H1 (cell line): ENCODE results near the gene PTPRJ. TPM values are rescaled to one million over a fixed set of nuclear protein-coding genes. Genes with fewer than 3 reads are reported as not detected.
A peak's percentile ranks its signal among the peaks of the same experiment; 100 is the strongest.

Experiments used
- CTCF ChIA-PET: fragments of 300-600 bp; sonication (Branson Sonifier 250); formaldehyde crosslinking; loops from one replicate; lab custom pipeline; 2021; ENCODE audit not compliant: partially characterized antibody; lab: Charles Lee
- POLR2A ChIA-PET: fragments of 300-600 bp; sonication (Branson Sonifier 250); formaldehyde crosslinking; loops from one replicate; lab custom pipeline; 2021; ENCODE audit warnings: inconsistent platforms; ENCODE audit not compliant: partially characterized antibody; lab: Charles Lee
- DNase-seq, 2 experiments: peaks; one replicate each; pipeline versions ENCODE4 v3.0.0 to v3.0.0-alpha.2; 2010 to 2022; ENCODE audit warnings: low spot score in 2 of 2, low read depth in 1 of 2, mixed read lengths in 1 of 2
- FAIRE-seq: peaks from 2 replicates; lab custom pipeline; 2011; peaks lifted over from hg19 to GRCh38; lab: Jason Lieb, UNC
- H2AFZ ChIP-seq: 2 replicates; pipeline ENCODE4 v1.8.1; 2012; ENCODE audit warnings: low read length, inconsistent platforms
- H2AK5ac ChIP-seq: 2 replicates; pipeline ENCODE4 v1.6.1; 2013; ENCODE audit warnings: low read depth, low read length
- H2BK120ac ChIP-seq: replicated peaks from 2 replicates; pipeline ENCODE3; 2013; ENCODE audit warnings: low read depth, low read length, inconsistent platforms
- H2BK12ac ChIP-seq: 2 replicates; pipeline ENCODE4 v1.6.1; 2013; ENCODE audit warnings: low read depth, low read length
- H2BK15ac ChIP-seq: 2 replicates; pipeline ENCODE4 v1.6.1; 2013; ENCODE audit warnings: low read length
- H2BK20ac ChIP-seq: 2 replicates; pipeline ENCODE4 v1.6.1; 2013; ENCODE audit warnings: low read length
- H2BK5ac ChIP-seq: 2 replicates; pipeline ENCODE4 v1.6.1; 2013; ENCODE audit warnings: low read depth, low read length
- H3K14ac ChIP-seq: 2 replicates; pipeline ENCODE4 v1.6.1; 2013; ENCODE audit warnings: inconsistent platforms; ENCODE audit not compliant: insufficient read length
- H3K18ac ChIP-seq: 2 replicates; pipeline ENCODE4 v1.6.1; 2013; ENCODE audit warnings: low read length; ENCODE audit errors: extremely low read depth
- H3K23ac ChIP-seq: 2 replicates; pipeline ENCODE4 v1.6.1; 2013; ENCODE audit warnings: inconsistent platforms; ENCODE audit not compliant: insufficient read length
- H3K23me2 ChIP-seq: 2 replicates; pipeline ENCODE4 v1.6.1; 2013; ENCODE audit warnings: low read depth, low read length
- H3K27ac ChIP-seq: 2 replicates; pipeline ENCODE4 v1.6.1; 2011; ENCODE audit warnings: low read depth, low read length, inconsistent platforms
- H3K27me3 ChIP-seq, 4 experiments: replicated peaks in 1 of 4; 1 replicate in 1 of 4; 2 replicates in 3 of 4; pipeline versions ENCODE4 v1.6.1 to v1.8.1; 2011 to 2013; ENCODE audit warnings: low read length in 3 of 4, mild to moderate bottlenecking in 3 of 4, inconsistent platforms in 2 of 4, mixed read lengths in 2 of 4, moderate library complexity in 1 of 4; ENCODE audit not compliant: control insufficient read depth in 3 of 4, insufficient read depth in 3 of 4; ENCODE audit errors: extremely low read depth in 1 of 4
- H3K36me3 ChIP-seq, 4 experiments: 2 replicates each; pipeline versions ENCODE4 v1.6.1 to v1.8.1; 2011 to 2013; ENCODE audit warnings: mild to moderate bottlenecking in 4 of 4, low read length in 3 of 4, moderate library complexity in 2 of 4, control low read depth in 1 of 4, inconsistent platforms in 1 of 4; ENCODE audit not compliant: insufficient read depth in 4 of 4, control insufficient read depth in 2 of 4
- H3K4ac ChIP-seq: replicated peaks from 2 replicates; pipeline ENCODE3; 2013; ENCODE audit warnings: low read length, low read depth, mixed read lengths, inconsistent platforms; ENCODE audit not compliant: insufficient read length
- H3K4me1 ChIP-seq, 4 experiments: replicated peaks in 1 of 4; 1 replicate in 1 of 4; 2 replicates in 3 of 4; pipeline versions ENCODE4 v1.6.1 to v1.8.1; 2011 to 2013; ENCODE audit warnings: low read length in 3 of 4, inconsistent platforms in 2 of 4, mixed read lengths in 1 of 4; ENCODE audit not compliant: insufficient read depth in 4 of 4, control insufficient read depth in 3 of 4
- H3K4me2 ChIP-seq, 2 experiments: 2 replicates each; pipeline versions ENCODE4 v1.6.1 to v1.8.1; 2011 to 2013; ENCODE audit warnings: low read depth in 2 of 2, low read length in 2 of 2, control low read depth in 1 of 2, inconsistent platforms in 1 of 2, mild to moderate bottlenecking in 1 of 2; ENCODE audit not compliant: insufficient read depth in 1 of 2
- H3K4me3 ChIP-seq, 4 experiments: fragments of 200-600, 300-600 bp in 1 of 4; sonication (generic), shearing (Covaris generic), sonication (Bioruptor Twin) in 1 of 4; 2 replicates each; pipeline versions ENCODE4 v1.5.1 to v1.8.1; 2011 to 2016; ENCODE audit warnings: low read length in 4 of 4, low read depth in 3 of 4, control low read depth in 2 of 4, inconsistent platforms in 2 of 4, mild to moderate bottlenecking in 2 of 4, mixed read lengths in 1 of 4, moderate library complexity in 1 of 4; ENCODE audit not compliant: insufficient read depth in 2 of 4; ENCODE audit errors: extremely low read depth in 1 of 4
- H3K56ac ChIP-seq: replicated peaks from 2 replicates; pipeline ENCODE3; 2013; ENCODE audit warnings: low read depth, mild to moderate bottlenecking, mixed read lengths, low read length, inconsistent platforms; ENCODE audit not compliant: insufficient read length
- H3K79me1 ChIP-seq: 2 replicates; pipeline ENCODE4 v1.6.1; 2013; ENCODE audit warnings: low read depth, low read length, control low read depth
- H3K79me2 ChIP-seq, 2 experiments: 2 replicates each; pipeline versions ENCODE4 v1.6.1 to v1.8.1; 2012 to 2013; ENCODE audit warnings: low read length in 2 of 2, mild to moderate bottlenecking in 2 of 2, inconsistent platforms in 1 of 2; ENCODE audit not compliant: insufficient read depth in 2 of 2, control insufficient read depth in 1 of 2
- H3K9ac ChIP-seq, 4 experiments: replicated peaks in 1 of 4; 1 replicate in 1 of 4; 2 replicates in 3 of 4; pipeline versions ENCODE4 v1.6.1 to v1.8.1; 2011 to 2013; ENCODE audit warnings: low read depth in 3 of 4, low read length in 3 of 4, control low read depth in 2 of 4, mild to moderate bottlenecking in 2 of 4, moderate library complexity in 2 of 4, inconsistent platforms in 1 of 4; ENCODE audit errors: extremely low read depth in 1 of 4
- H3K9me3 ChIP-seq, 2 experiments: 2 replicates each; pipeline versions ENCODE4 v1.6.1 to v1.8.1; 2012 to 2013; ENCODE audit warnings: mild to moderate bottlenecking in 2 of 2, moderate library complexity in 2 of 2, control low read depth in 1 of 2, inconsistent platforms in 1 of 2, low read depth in 1 of 2, low read length in 1 of 2, mixed read lengths in 1 of 2; ENCODE audit not compliant: insufficient read depth in 2 of 2
- H4K20me1 ChIP-seq, 2 experiments: replicated peaks in 1 of 2; 2 replicates each; pipeline versions ENCODE3 to v1.8.1; 2011 to 2013; ENCODE audit warnings: inconsistent platforms in 2 of 2, low read length in 2 of 2, mild to moderate bottlenecking in 1 of 2; ENCODE audit not compliant: insufficient read depth in 2 of 2, control insufficient read depth in 1 of 2
- H4K5ac ChIP-seq: 2 replicates; pipeline ENCODE4 v1.6.1; 2013; ENCODE audit warnings: low read length, low read depth, mixed read lengths, inconsistent platforms; ENCODE audit not compliant: insufficient read length
- H4K8ac ChIP-seq: 2 replicates; pipeline ENCODE4 v1.8.0; 2013; ENCODE audit warnings: mild to moderate bottlenecking, moderate library complexity, low read length, inconsistent platforms; ENCODE audit not compliant: insufficient read depth; ENCODE audit errors: extremely low read depth
- H4K91ac ChIP-seq: replicated peaks from 2 replicates; pipeline ENCODE3; 2013; ENCODE audit warnings: low read length, mixed read lengths, inconsistent platforms; ENCODE audit not compliant: insufficient read length
- CEBPB ChIP-seq: IDR thresholded peaks from 2 replicates; pipeline ENCODE4 v1.6.1; 2012; ENCODE audit warnings: low read depth, low read length
- RFX5 ChIP-seq: IDR thresholded peaks from 2 replicates; pipeline ENCODE4 v1.6.1; 2011; ENCODE audit warnings: low read depth, low read length, improper control_type of control experiment, borderline replicate concordance
- WGBS, 2 experiments: shearing (Covaris generic) in 1 of 2; methylation state at CpG; one replicate each; pipeline versions ENCODE4 v1.1.6 to v1.1.7; 2013 to 2015; ENCODE audit warnings: low lambda C conversion rate in 2 of 2, mixed read lengths in 2 of 2, inconsistent platforms in 1 of 2, low coverage in 1 of 2, missing lambda C conversion rate in 1 of 2; ENCODE audit not compliant: insufficient replicate concordance in 2 of 2, insufficient coverage in 1 of 2, insufficient read length in 1 of 2; ENCODE audit errors: extremely low coverage in 1 of 2, missing lambda C conversion rate in 1 of 2; 5-methylcytosine and 5-hydroxymethylcytosine counted together
- polyA plus RNA-seq, 7 experiments: library from polyadenylated mRNA; depleted of rRNA in 3 of 7; stranded (reverse) in 5 of 7; unstranded in 2 of 7; fragments of >200 nt in 5 of 7; fragments of 200-250 nt in 2 of 7; gene quantifications; 1 replicate in 5 of 7; 2 replicates in 1 of 7; 4 replicates in 1 of 7; pipeline versions ENCODE4 v1.2.1 to v1.2.3, GENCODE V29; 2011 to 2013; ENCODE audit warnings: missing spikeins in 2 of 7, mixed read lengths in 2 of 7
- total RNA-seq: library from RNA; stranded (reverse); fragmentation: NEBNext Ultra II Directional; extraction: Animal tissue kit (Norgen Biotek cat#: 25700); gene quantifications from 2 replicates; pipeline ENCODE4 v1.2.1, GENCODE V29; 2021

Gene PTPRJ
- total and polyA plus RNA-seq, 2 of the 8 experiments (the other 6 are each of a cell fraction or from before 2014, with no cell fraction given) = 4.4 to 22.6 TPM

- Histone ChIP-seq H2AK5ac (no peak overlapping the region; the same call in 1 of the 2 replicates), H3K14ac (no peak overlapping the region), H3K4ac (no peak overlapping the region), H2BK12ac (no peak overlapping the region), H3K36me3 (no peaks in the 10 kb centered on the region), H3K4me1 (peaks cover 4 to 27% (median 19%) of the 10 kb centered on the region in 4 experiments), H2BK5ac (no peak overlapping the region), H3K4me2 (peak overlapping the region in 1 of 2 experiments; percentile 52; a peak in 1 of 4 replicates), H3K27ac (no peak overlapping the region), H4K20me1 (peaks cover 1 to 2% of the 10 kb centered on the region in 2 experiments), H2BK120ac (no peak overlapping the region), H3K18ac (no peak overlapping the region), H3K9me3 (no peaks in the 10 kb centered on the region), H3K27me3 (no peaks in the 10 kb centered on the region), H2BK20ac (no peak overlapping the region), H3K23ac (no peak overlapping the region), H3K79me2 (peaks cover 0 to 2% of the 10 kb centered on the region in 2 experiments; a peak in 1 of 4 replicates), H3K4me3 (no peak overlapping the region), H4K8ac (no peak overlapping the region), H2BK15ac (no peak overlapping the region), H2AFZ (no peak overlapping the region), H4K91ac (no peak overlapping the region), H3K79me1 (no peaks in the 10 kb centered on the region; the same call in 1 of the 2 replicates), H3K9ac (no peak overlapping the region), H3K56ac (no peak overlapping the region), H3K23me2 (no peaks in the 10 kb centered on the region; the same call in 1 of the 2 replicates), H4K5ac (no peak overlapping the region)
- FAIRE-seq = no peak
- TF ChIP-seq CEBPB (0 out of 2 replicates have a peak, but pooled peaks have one; percentile 14), RFX5 (no peak)
- ChIA-PET CTCF (interaction anchor here (0.6 to 1.4 kb wide), 6 partner anchors 15 to 226 kb away, joined by 3 to 4 read pairs (median 3); no protein-coding TSS in a partner anchor), POLR2A (interaction anchor here (0.9 to 1.4 kb wide), 3 partner anchors 8 to 72 kb away, joined by 3 to 4 read pairs (median 3); no protein-coding TSS in a partner anchor)
- DNase-seq = no peak
- WGBS, 2 experiments = 98% methylated on average over 7 of the region's 7 CpGs; no CpG with 5 or more reads in 1 of the 2 experiments
Observed at GRCh38 chr11:48051217-48051830, 71.0 kb downstream of the PTPRJ start.
